Activated T-cell treated with anti-CD3 and anti-CD28 coated beads, Interleukin-2, amount 50 U/mL, for 72 hours (primary cell): ENCODE results near the gene CCSER1. TPM values are rescaled to one million over a fixed set of nuclear protein-coding genes. Genes with fewer than 3 reads are reported as not detected.
"Not testable (repeated sequence)": the region's sequence is repeated elsewhere in the genome, so short reads cannot be mapped to it uniquely, and the experiment has no call there.

Experiments
- ATAC-seq, 2 donors: fragments of 150-1000 bp; cut with Tn5 transposase; replicated peaks in 1 of 2; 2 replicates each; pipeline ENCODE4 v1.10.0; 2021; ENCODE audit warnings: moderate library complexity in 2 of 2, mild to moderate bottlenecking in 1 of 2
- DNase-seq, 2 donors: peaks; one replicate each; pipeline ENCODE4 v3.0.0; 2021 to 2022; ENCODE audit warnings: mixed read lengths in 1 of 2
- H3K27ac Mint-ChIP-seq: one replicate; pipeline ENCODE4 v1.8.0; 2022; ENCODE audit warnings: mild to moderate bottlenecking, moderate library complexity, mixed read lengths
- H3K27me3 Mint-ChIP-seq: one replicate; pipeline ENCODE4 v1.8.0; 2022; ENCODE audit warnings: low read depth, mixed read lengths
- H3K36me3 Mint-ChIP-seq, 2 donors: one replicate each; pipeline ENCODE4 v1.8.0; 2022; ENCODE audit warnings: mixed read lengths in 2 of 2, mild to moderate bottlenecking in 1 of 2; ENCODE audit not compliant: insufficient read depth in 2 of 2
- H3K4me1 Mint-ChIP-seq: one replicate; pipeline ENCODE4 v1.8.0; 2022; ENCODE audit warnings: low read depth, mixed read lengths
- H3K4me3 Mint-ChIP-seq, 2 donors: one replicate each; pipeline ENCODE4 v1.8.0; 2022; ENCODE audit warnings: mild to moderate bottlenecking in 2 of 2, mixed read lengths in 2 of 2, moderate library complexity in 2 of 2
- H3K9me3 Mint-ChIP-seq, 2 donors: one replicate each; pipeline ENCODE4 v1.8.0; 2022; ENCODE audit warnings: mixed read lengths in 2 of 2
- total RNA-seq, 2 donors: library from RNA; stranded (reverse); gene quantifications; one replicate each; pipeline ENCODE4 v1.2.3, GENCODE V29; 2022

Gene CCSER1
- total RNA-seq, 2 donors from 2014 or later: 0.09 TPM; not detected in 1

GRCh38 chr4:90903413-90903812, 776.2 kb downstream of the CCSER1 start:
- not testable (repeated sequence) for ATAC-seq, DNase-seq, H3K36me3 Mint-ChIP-seq, H3K27me3 Mint-ChIP-seq, H3K27ac Mint-ChIP-seq, H3K4me1 Mint-ChIP-seq, H3K4me3 Mint-ChIP-seq
- peaks cover 8 to 13% of the 10 kb centered on the region in 2 donors for H3K9me3 Mint-ChIP-seq

DNA sequence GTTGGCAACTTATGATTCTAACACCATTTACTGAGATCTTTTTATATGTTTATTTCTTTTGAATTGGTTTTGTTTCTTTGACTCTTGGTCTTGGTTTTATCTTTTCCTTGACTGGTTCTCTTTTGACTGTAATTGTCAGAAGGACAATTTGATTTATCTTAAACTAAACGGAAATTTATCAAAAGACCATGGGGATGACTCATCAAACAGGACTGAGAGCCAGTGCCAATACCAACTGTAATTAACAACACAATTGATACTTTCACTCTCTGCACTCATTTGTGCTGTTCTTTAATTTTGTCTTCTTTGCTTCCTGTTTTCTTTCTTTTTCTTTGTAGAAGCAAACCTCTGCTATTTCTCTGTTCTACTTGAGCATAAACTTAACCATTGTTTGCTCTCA, 776.8 kb downstream of the CCSER1 start:
- Mint-ChIP-seq H3K36me3 (peaks cover 0 to 1% of the 10 kb centered on the region in 2 donors), H3K27me3 (no peaks in the 10 kb centered on the region), H3K9me3 (peaks cover 8 to 13% of the 10 kb centered on the region in 2 donors), H3K4me3 (no peak overlapping the region), H3K4me1 (no peaks in the 10 kb centered on the region), H3K27ac (no peak overlapping the region)
- ATAC-seq (no peak), DNase-seq (no peak)

GRCh38 chr4:90906239-90906638, 779.0 kb downstream of the CCSER1 start:
- H3K27ac Mint-ChIP-seq: no peak overlapping the region
- ATAC-seq (no peak), DNase-seq (no peak)
- H3K9me3 Mint-ChIP-seq: peaks cover 10 to 13% of the 10 kb centered on the region in 2 donors
- H3K36me3 Mint-ChIP-seq: peaks cover 0 to 1% of the 10 kb centered on the region in 2 donors
- H3K27me3 Mint-ChIP-seq: no peaks in the 10 kb centered on the region
- no peak overlapping the region for H3K4me3 Mint-ChIP-seq
- no peaks in the 10 kb centered on the region for H3K4me1 Mint-ChIP-seq

GRCh38 chr4:90911724-90912434, 784.7 kb downstream of the CCSER1 start:
- peaks cover 8 to 11% of the 10 kb centered on the region in 2 donors for H3K9me3 Mint-ChIP-seq
- not testable (repeated sequence) for H3K36me3 Mint-ChIP-seq, DNase-seq

DNA sequence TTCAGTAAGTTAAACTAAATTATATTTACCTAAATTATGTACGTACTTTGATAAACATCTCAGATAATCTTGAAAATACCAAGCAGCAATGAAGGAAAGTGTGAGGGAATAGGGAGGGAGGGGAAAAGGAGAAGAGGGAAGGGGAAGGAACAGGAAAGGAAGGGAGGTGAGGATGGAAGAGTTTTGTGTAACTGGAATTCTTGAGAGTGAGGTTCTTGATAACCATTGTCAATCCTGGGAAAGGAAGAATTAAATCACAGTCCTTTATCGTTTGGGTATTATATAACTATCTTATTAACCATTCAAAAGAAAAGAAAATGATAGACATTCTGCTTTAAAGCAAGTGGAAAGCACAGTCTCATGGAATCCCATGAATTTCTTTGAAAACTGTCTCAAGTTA, 795.0 kb downstream of the CCSER1 start:
- H3K4me3 Mint-ChIP-seq: no peak overlapping the region
- no peaks in the 10 kb centered on the region for H3K36me3 Mint-ChIP-seq
- H3K27ac Mint-ChIP-seq: no peak overlapping the region
- DNase-seq: no peak
- no peaks in the 10 kb centered on the region for H3K4me1 Mint-ChIP-seq
- H3K27me3 Mint-ChIP-seq: no peaks in the 10 kb centered on the region
- ATAC-seq: no peak
- H3K9me3 Mint-ChIP-seq: peaks cover 0 to 3% of the 10 kb centered on the region in 2 donors

More at GRCh38 chr4:90911724-90912434, 784.7 kb downstream of the CCSER1 start:
- not testable (repeated sequence) for H3K27ac Mint-ChIP-seq, H3K27me3 Mint-ChIP-seq, H3K4me1 Mint-ChIP-seq, ATAC-seq, H3K4me3 Mint-ChIP-seq

- no peaks in the 10 kb centered on the region for H3K36me3 Mint-ChIP-seq
- H3K27ac Mint-ChIP-seq: no peak overlapping the region
- no peaks in the 10 kb centered on the region for H3K9me3 Mint-ChIP-seq
- ATAC-seq (no peak), DNase-seq (no peak)
- no peaks in the 10 kb centered on the region for H3K4me1 Mint-ChIP-seq
- no peaks in the 10 kb centered on the region for H3K27me3 Mint-ChIP-seq
- no peak overlapping the region for H3K4me3 Mint-ChIP-seq
These were observed 799.8 kb downstream of the CCSER1 start for GRCh38 chr4:90926957-90927356.

- Mint-ChIP-seq H3K4me3 (no peak overlapping the region), H3K27me3 (no peaks in the 10 kb centered on the region), H3K27ac (no peak overlapping the region), H3K4me1 (no peaks in the 10 kb centered on the region), H3K36me3 (peaks cover 0 to 2% of the 10 kb centered on the region in 2 donors), H3K9me3 (peaks cover 4 to 6% of the 10 kb centered on the region in 2 donors)
- ATAC-seq (no peak), DNase-seq (no peak)
These were observed 816.1 kb downstream of the CCSER1 start for GRCh38 chr4:90943311-90943710.

DNA sequence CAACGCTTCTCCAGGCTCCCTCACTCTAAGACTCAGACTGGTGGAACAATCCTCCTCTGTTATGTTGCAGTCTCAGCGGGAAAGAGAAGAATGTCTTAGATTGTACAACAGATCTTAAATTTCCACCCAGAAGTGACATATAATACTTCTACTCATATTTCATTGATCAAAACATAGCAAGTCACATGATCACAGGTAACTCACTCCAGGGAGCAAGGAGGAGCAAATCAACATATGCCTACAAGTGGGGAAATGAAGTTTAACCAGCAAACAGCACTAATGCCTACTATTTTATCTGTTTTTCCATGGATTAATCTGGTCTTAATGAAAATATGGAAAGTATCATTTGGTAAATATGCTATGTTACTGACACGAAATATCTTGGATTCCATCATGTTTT, 819.8 kb downstream of the CCSER1 start:
- H3K4me1 Mint-ChIP-seq: no peaks in the 10 kb centered on the region
- DNase-seq (no peak), ATAC-seq (no peak)
- peaks cover 2 to 6% of the 10 kb centered on the region in 2 donors for H3K9me3 Mint-ChIP-seq
- H3K27ac Mint-ChIP-seq: no peak overlapping the region
- H3K36me3 Mint-ChIP-seq: peaks cover 0 to 2% of the 10 kb centered on the region in 2 donors
- H3K4me3 Mint-ChIP-seq: no peak overlapping the region
- H3K27me3 Mint-ChIP-seq: no peaks in the 10 kb centered on the region

DNA sequence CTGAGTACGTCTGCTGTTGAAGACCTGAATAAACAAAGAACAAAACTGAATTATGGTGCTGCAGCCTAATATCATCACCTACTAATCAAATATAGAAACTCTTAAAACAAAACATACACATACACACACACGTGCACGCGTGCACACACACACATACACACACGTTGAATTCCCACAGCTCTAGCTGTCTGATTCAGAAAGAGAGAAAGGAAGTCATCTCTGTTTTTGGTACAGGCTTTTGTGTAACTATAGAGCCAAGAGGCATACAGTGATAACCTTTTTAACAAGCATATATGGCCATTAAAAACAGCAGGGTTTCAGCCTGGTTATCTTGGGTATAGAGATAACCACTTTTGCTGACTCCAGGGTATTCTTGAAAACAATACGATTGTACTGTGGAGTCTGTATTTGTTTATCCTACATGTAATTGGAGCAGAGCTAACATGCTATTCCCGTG, 823.2 kb downstream of the CCSER1 start:
- H3K36me3 Mint-ChIP-seq: no peaks in the 10 kb centered on the region
- peaks cover 0 to 2% of the 10 kb centered on the region in 2 donors for H3K9me3 Mint-ChIP-seq
- no peak for DNase-seq
- no peak overlapping the region for H3K4me3 Mint-ChIP-seq
- H3K4me1 Mint-ChIP-seq: no peaks in the 10 kb centered on the region
- ATAC-seq: no peak
- no peaks in the 10 kb centered on the region for H3K27me3 Mint-ChIP-seq
- H3K27ac Mint-ChIP-seq: no peak overlapping the region

DNA sequence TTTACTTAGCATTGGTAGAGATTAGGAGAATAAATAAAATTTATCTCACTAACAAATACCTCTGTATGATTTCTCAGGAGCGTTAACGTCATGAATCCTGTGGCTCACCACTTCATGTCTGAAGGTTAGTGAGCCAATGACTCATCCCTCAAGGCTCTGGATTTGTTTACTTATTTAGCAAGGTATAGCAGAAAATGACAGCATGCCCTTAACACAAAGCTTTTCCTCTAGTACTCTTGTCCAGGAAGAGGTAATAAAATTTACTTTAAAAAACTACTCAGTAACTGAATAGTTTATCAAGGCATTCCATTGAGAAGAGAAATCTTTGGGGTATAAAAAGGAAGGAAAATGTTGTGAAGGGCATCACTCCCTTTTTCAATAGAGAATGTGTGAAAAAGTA, 823.8 kb downstream of the CCSER1 start:
- no peak overlapping the region for H3K4me3 Mint-ChIP-seq
- H3K9me3 Mint-ChIP-seq: peaks cover 0 to 3% of the 10 kb centered on the region in 2 donors
- H3K27ac Mint-ChIP-seq: no peak overlapping the region
- H3K36me3 Mint-ChIP-seq: no peaks in the 10 kb centered on the region
- no peaks in the 10 kb centered on the region for H3K4me1 Mint-ChIP-seq
- ATAC-seq (no peak), DNase-seq (no peak)
- H3K27me3 Mint-ChIP-seq: no peaks in the 10 kb centered on the region

DNA sequence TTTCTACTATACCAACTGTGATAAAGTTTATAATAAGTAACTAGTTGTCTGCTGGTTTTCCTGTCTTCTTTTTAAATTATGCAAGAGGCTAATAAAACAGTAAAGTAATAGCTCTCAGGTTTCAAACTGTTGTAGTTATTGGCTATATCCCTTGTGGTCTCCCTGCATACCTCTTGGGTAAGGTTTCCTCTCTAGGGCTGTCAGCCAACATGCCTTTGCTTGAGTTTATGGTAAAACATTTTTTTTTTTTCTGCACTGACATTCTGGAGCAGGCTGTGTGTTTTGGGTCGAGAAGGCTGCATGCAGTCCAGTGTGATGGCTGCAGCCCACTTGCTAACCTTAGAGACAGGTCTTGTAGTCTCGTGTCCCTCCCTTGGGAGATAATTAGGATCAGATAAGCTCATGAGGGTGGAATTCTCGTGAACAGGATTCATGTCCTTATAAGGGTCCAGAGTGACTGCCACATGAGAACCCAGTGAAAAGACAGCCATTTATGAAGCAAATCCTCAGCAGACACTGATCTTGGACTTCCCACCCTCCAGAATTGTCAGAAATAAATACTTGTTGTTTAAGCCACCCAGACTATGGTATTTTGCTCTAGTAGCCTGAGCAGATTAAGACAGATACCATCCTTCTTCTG, 831.2 kb downstream of the CCSER1 start:
- Mint-ChIP-seq H3K9me3 (peaks cover 4 to 7% of the 10 kb centered on the region in 2 donors), H3K27me3 (no peaks in the 10 kb centered on the region)
- no peak for DNase-seq

GRCh38 chr4:90960433-90960832, 833.2 kb downstream of the CCSER1 start:
- no peak overlapping the region for H3K27ac Mint-ChIP-seq
- H3K36me3 Mint-ChIP-seq: no peaks in the 10 kb centered on the region
- no peak overlapping the region for H3K4me3 Mint-ChIP-seq
- DNase-seq: no peak
- H3K4me1 Mint-ChIP-seq: no peaks in the 10 kb centered on the region
- H3K9me3 Mint-ChIP-seq: peaks cover 4 to 7% of the 10 kb centered on the region in 2 donors
- ATAC-seq: no peak
- H3K27me3 Mint-ChIP-seq: no peaks in the 10 kb centered on the region

More for the DNA sequence above, 831.2 kb downstream of the CCSER1 start:
- ATAC-seq: no peak
- H3K4me1 Mint-ChIP-seq: no peaks in the 10 kb centered on the region
- no peaks in the 10 kb centered on the region for H3K36me3 Mint-ChIP-seq
- no peak overlapping the region for H3K27ac Mint-ChIP-seq
- no peak overlapping the region for H3K4me3 Mint-ChIP-seq

DNA sequence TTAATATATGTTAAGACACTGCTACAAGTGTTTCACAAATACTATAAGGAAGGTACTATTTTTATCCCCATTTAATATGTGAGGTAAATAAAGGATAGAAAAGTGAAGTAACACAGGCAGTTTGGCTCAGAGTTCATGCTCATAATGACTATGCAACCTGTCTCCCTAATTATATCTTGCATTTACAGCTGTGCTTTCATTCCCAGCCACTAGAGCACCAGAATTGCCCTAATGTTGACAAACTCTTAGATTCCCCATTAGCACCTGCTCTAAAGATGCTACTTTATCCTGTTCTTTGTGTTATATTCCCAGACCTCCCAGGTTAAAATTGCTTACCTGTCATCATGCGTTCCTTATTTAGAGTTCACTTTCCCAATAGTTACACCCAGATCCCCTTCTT, 833.6 kb downstream of the CCSER1 start:
- no peak for ATAC-seq
- no peaks in the 10 kb centered on the region for H3K27me3 Mint-ChIP-seq
- no peaks in the 10 kb centered on the region for H3K36me3 Mint-ChIP-seq
- no peaks in the 10 kb centered on the region for H3K4me1 Mint-ChIP-seq
- H3K9me3 Mint-ChIP-seq: peaks cover 4 to 5% of the 10 kb centered on the region in 2 donors
- H3K27ac Mint-ChIP-seq: no peak overlapping the region
- H3K4me3 Mint-ChIP-seq: no peak overlapping the region
- no peak for DNase-seq
